ENCODE measurements around the gene OR2V1.

The OR2V1 gene

DNA sequence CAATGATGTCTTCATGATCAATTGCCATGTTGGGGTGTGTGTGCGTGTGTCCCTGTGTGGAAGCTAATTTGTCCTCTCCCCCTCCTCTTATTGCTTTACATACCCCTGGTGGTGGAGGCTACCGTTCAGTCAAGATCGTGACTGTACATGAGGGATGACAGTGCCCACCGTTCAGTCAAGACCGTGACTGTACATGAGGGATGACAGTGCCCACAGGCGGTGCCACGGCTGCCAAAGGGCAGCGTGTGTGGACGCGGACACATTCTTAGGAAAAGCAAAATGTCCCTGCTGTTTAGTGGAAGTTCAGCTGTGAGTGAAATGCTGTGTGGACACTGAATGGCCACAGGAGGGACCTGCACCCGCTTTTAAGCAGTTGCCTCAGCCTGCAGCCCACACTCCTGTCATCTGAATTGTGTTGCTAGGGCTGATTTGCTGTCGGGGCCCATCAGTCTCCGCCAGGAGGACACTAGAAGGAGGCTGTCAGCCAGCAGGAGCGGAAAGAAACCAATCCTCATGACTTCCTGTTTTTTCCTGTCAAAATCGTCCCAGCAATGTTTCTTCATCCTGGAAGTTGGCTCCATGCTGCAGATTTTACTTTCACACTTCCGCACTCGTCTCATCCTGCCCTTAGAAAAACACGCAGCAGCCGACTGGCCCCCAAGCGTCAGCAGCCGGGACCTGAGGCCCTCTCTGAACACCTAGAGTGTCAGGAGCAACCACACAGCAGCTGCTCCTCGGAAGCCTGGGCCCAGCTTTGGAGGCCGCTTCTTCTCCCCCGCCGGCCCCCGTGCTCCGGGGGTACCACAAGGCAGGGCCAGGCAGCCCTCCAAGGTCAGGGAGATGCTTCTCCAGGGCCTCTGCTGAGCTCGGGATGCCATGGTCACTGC lies 9.1 kb downstream of the OR2V1 start:
- Histone ChIP-seq H3K27ac (ENCODE audit: low read length) (no peak overlapping the region), H2AFZ (ENCODE audit: low read depth, low read length) (no peak overlapping the region), H3K4me1 (ENCODE audit: low read length) (no peaks in the 10 kb centered on the region), H3K9me3 (ENCODE audit: insufficient read depth, low read length) (no peaks in the 10 kb centered on the region), H3K4me3 (ENCODE audit: low read length) (no peak overlapping the region), H3K9ac (ENCODE audit: low read length) (no peak overlapping the region), H3K4me2 (ENCODE audit: low read length) (no peak overlapping the region), H3K36me3 (replicated peaks; ENCODE audit: low read depth, low read length) (no peaks in the 10 kb centered on the region), H3K79me2 (ENCODE audit: low read length) (no peaks in the 10 kb centered on the region), H4K20me1 (ENCODE audit: insufficient read depth, low read length) (no peaks in the 10 kb centered on the region), H3K27me3 (ENCODE audit: low read depth, low read length) (peaks cover 5% of the 10 kb centered on the region; the same call in 1 of the 2 replicates)
- TF ChIP-seq CTCF (IDR thresholded peaks at IDR 0.05; ENCODE audit: low read depth, low read length) = no peak
- no peak for TF ChIP-seq EZH2phosphoT487 (IDR thresholded peaks at IDR 0.05; ENCODE audit: low read depth)

- Histone ChIP-seq H4K20me1 (ENCODE audit: insufficient read depth, low read length) (no peaks in the 10 kb centered on the region), H3K4me2 (ENCODE audit: low read length) (no peak overlapping the region), H2AFZ (ENCODE audit: low read depth, low read length) (no peak overlapping the region), H3K27me3 (ENCODE audit: low read depth, low read length) (peaks cover 5% of the 10 kb centered on the region; the same call in 1 of the 2 replicates), H3K79me2 (ENCODE audit: low read length) (no peaks in the 10 kb centered on the region), H3K9ac (ENCODE audit: low read length) (no peak overlapping the region), H3K4me3 (ENCODE audit: low read length) (no peak overlapping the region), H3K27ac (ENCODE audit: low read length) (no peak overlapping the region), H3K9me3 (ENCODE audit: insufficient read depth, low read length) (no peaks in the 10 kb centered on the region), H3K36me3 (replicated peaks; ENCODE audit: low read depth, low read length) (no peaks in the 10 kb centered on the region), H3K4me1 (ENCODE audit: low read length) (peaks cover 8% of the 10 kb centered on the region)
- TF ChIP-seq CTCF (IDR thresholded peaks at IDR 0.05; ENCODE audit: low read depth, low read length) (no peak), EZH2phosphoT487 (IDR thresholded peaks at IDR 0.05; ENCODE audit: low read depth) (no peak)
These were observed 10.2 kb downstream of the OR2V1 start for GRCh38 chr5:181120761-181121160.

DNA sequence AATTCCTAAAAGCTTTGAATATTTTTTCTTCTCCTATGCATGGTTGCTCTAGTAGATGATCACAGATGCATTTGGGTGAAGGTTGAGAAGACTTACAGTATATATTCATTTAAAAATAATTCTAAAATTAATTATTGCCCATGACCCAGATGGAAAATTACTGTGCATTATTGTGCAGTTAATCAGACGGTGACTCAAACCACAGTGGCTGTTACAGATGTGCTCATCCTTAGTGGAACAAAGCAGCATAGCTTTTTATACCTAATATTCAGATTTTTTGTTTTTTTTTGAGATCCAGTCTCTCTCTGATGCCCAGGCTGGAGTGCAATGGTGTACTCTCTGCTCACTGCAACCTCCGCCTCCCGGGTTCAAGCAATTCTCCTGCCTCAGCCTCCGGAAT lies 10.7 kb downstream of the OR2V1 start:
- Histone ChIP-seq H3K9ac (ENCODE audit: low read length) (no peak overlapping the region), H3K4me2 (ENCODE audit: low read length) (no peak overlapping the region), H3K4me3 (ENCODE audit: low read length) (no peak overlapping the region), H3K36me3 (replicated peaks; ENCODE audit: low read depth, low read length) (no peaks in the 10 kb centered on the region), H2AFZ (ENCODE audit: low read depth, low read length) (no peak overlapping the region), H3K9me3 (ENCODE audit: insufficient read depth, low read length) (no peaks in the 10 kb centered on the region), H4K20me1 (ENCODE audit: insufficient read depth, low read length) (no peaks in the 10 kb centered on the region), H3K4me1 (ENCODE audit: low read length) (peaks cover 8% of the 10 kb centered on the region), H3K27ac (ENCODE audit: low read length) (no peak overlapping the region), H3K27me3 (ENCODE audit: low read depth, low read length) (peaks cover 5% of the 10 kb centered on the region; the same call in 1 of the 2 replicates), H3K79me2 (ENCODE audit: low read length) (no peaks in the 10 kb centered on the region)
- TF ChIP-seq EZH2phosphoT487 (IDR thresholded peaks at IDR 0.05; ENCODE audit: low read depth) = no peak
- no peak for TF ChIP-seq CTCF (IDR thresholded peaks at IDR 0.05; ENCODE audit: low read depth, low read length)

DNA sequence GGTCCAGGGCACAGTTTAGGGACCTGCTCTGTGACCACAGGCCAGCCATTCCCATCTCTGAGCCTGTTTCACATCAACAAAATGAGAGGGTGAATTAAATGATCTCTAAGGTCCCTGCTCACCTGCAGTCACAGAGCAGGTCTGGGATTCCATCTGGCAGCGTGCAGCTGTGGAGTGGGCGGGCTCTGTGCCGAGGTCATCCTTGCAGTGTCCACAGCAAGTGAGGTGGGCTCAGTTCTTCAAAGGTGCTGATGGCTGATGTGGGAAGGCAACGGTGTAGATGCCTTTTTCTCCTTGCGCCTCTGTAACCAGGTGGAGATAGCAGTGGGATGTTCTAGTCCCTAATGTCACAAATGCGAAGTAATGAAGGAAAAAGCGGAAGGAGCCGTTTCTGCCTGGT lies 11.9 kb downstream of the OR2V1 start:
- Histone ChIP-seq H3K4me2 (ENCODE audit: low read length) (no peak overlapping the region), H3K27ac (ENCODE audit: low read length) (no peak overlapping the region), H3K36me3 (replicated peaks; ENCODE audit: low read depth, low read length) (no peaks in the 10 kb centered on the region), H3K27me3 (ENCODE audit: low read depth, low read length) (peaks cover 5% of the 10 kb centered on the region; the same call in 1 of the 2 replicates), H4K20me1 (ENCODE audit: insufficient read depth, low read length) (no peaks in the 10 kb centered on the region), H3K4me3 (ENCODE audit: low read length) (no peak overlapping the region), H3K9ac (ENCODE audit: low read length) (no peak overlapping the region), H3K4me1 (ENCODE audit: low read length) (peaks cover 8% of the 10 kb centered on the region), H2AFZ (ENCODE audit: low read depth, low read length) (no peak overlapping the region), H3K79me2 (ENCODE audit: low read length) (no peaks in the 10 kb centered on the region), H3K9me3 (ENCODE audit: insufficient read depth, low read length) (no peaks in the 10 kb centered on the region)
- TF ChIP-seq EZH2phosphoT487 (IDR thresholded peaks at IDR 0.05; ENCODE audit: low read depth) = no peak
- no peak for TF ChIP-seq CTCF (IDR thresholded peaks at IDR 0.05; ENCODE audit: low read depth, low read length)

All from OCI-LY3 (cell line).